ENCODE measurements around the gene DYRK1B. TPM values are rescaled to one million over a fixed set of nuclear protein-coding genes. Genes with fewer than 3 reads are reported as not detected.

DYRK1B gene
- total and polyA plus RNA-seq, 8 donors, result 6.2 to 20.6 (median 8.3) TPM

- Histone ChIP-seq H3K4me1 (no peaks in the 10 kb centered on the region), H3K9me3 (no peaks in the 10 kb centered on the region), H3K27me3 (peaks cover 0 to 3% (median 0%) of the 10 kb centered on the region in 4 donors), H3K27ac (no peak overlapping the region), H3K4me3 (peak overlapping the region in 2 of 4 donors; percentile 29 to 46), H3K36me3 (no peaks in the 10 kb centered on the region)
- ATAC-seq, result peak; percentile 96 to 99 (median 99)
- peak; percentile 49 to 88 (median 70) for DNase-seq
- WGBS, 2 donors, result 0 to 1% methylated on average over 17 of the region's 17 CpGs
- FAIRE-seq, result no peak
- peak; percentile 64 to 85 (median 73) for TF ChIP-seq CTCF (IDR thresholded peaks at IDR 0.05)
- intact Hi-C loops (cut with DNase I), result loop anchor here in 1 of 3 donors (5.0 kb wide), 1 partner anchor 49 kb away; no protein-coding TSS in a partner anchor
These were observed 40.9 kb downstream of the DYRK1B start for GRCh38 chr19:39792999-39793546.

GRCh38 chr19:39788244-39788643, 45.7 kb downstream of the DYRK1B start:
- Histone ChIP-seq H3K27me3 (peaks cover 0 to 6% (median 0%) of the 10 kb centered on the region in 4 donors), H3K4me3 (no peak overlapping the region), H3K9me3 (no peaks in the 10 kb centered on the region), H3K27ac (no peak overlapping the region), H3K36me3 (no peaks in the 10 kb centered on the region), H3K4me1 (no peaks in the 10 kb centered on the region)
- no peak for TF ChIP-seq CTCF (IDR thresholded peaks at IDR 0.05)
- no peak for DNase-seq
- no peak for ATAC-seq
- intact Hi-C loops (cut with DNase I), result no loop called here
- FAIRE-seq, result no peak

GRCh38 chr19:39780894-39781293, 53.1 kb downstream of the DYRK1B start:
- peaks cover 0 to 3% (median 0%) of the 10 kb centered on the region in 4 donors for H3K27me3 ChIP-seq
- no peaks in the 10 kb centered on the region for H3K9me3 ChIP-seq
- H3K4me1 ChIP-seq, result no peaks in the 10 kb centered on the region
- WGBS, 2 donors, result 77 to 89% methylated on average over 3 of the region's 3 CpGs
- ATAC-seq (no peak), DNase-seq (no peak), FAIRE-seq (no peak)
- intact Hi-C loops (cut with DNase I), result no loop called here
- no peak overlapping the region for H3K4me3 ChIP-seq
- H3K27ac ChIP-seq, result no peak overlapping the region
- TF ChIP-seq CTCF (IDR thresholded peaks at IDR 0.05), result no peak
- no peaks in the 10 kb centered on the region for H3K36me3 ChIP-seq

GRCh38 chr19:39778763-39779162, 55.2 kb downstream of the DYRK1B start, which contains the start of gene LEUTX:
Gene LEUTX, plus strand, starts transcription at chr19:39778854. Its CDS starts 67 bp downstream, at chr19:39778921.
- Histone ChIP-seq H3K27me3 (peaks cover 0 to 3% (median 0%) of the 10 kb centered on the region in 4 donors), H3K9me3 (no peaks in the 10 kb centered on the region), H3K27ac (no peak within 1 kb of the TSS), H3K36me3 (no peaks in the 10 kb centered on the region), H3K4me1 (no peaks in the 10 kb centered on the region), H3K4me3 (no peak within 1 kb of the TSS)
- DNase-seq (no peak), ATAC-seq (no peak), FAIRE-seq (no peak)
- WGBS, 2 donors, result 64 to 80% methylated on average over 4 of the region's 4 CpGs
- intact Hi-C loops (cut with DNase I), result no loop called here
- TF ChIP-seq CTCF (IDR thresholded peaks at IDR 0.05), result no peak

Small RNA genes lying within 50 kb of the gene (microRNA-seq; reads per million reads assigned to microRNA genes)
- gene MIR6719, result 0 reads per million in 2 donors

Other genes starting within 250 kb of the DYRK1B start
- gene LGALS13, start 231.6 kb downstream of the DYRK1B start, total RNA-seq, result not detected
- gene LGALS13, start 231.6 kb downstream of the DYRK1B start, polyA plus RNA-seq, result not detected
- gene LGALS16, start 178.2 kb downstream of the DYRK1B start, total RNA-seq, result not detected
- gene LGALS16, start 178.2 kb downstream of the DYRK1B start, polyA plus RNA-seq, result not detected
- gene LGALS14, start 129.7 kb downstream of the DYRK1B start, total RNA-seq, result not detected
- gene LGALS14, start 129.7 kb downstream of the DYRK1B start, polyA plus RNA-seq, result not detected
- gene CLC, start 96.1 kb downstream of the DYRK1B start, total RNA-seq, result 1 to 10 TPM in 1 of 6 donors, under 1 TPM in 1, not detected in 4; 0.47 to 1.4 TPM
- not detected for gene CLC, start 96.1 kb downstream of the DYRK1B start, polyA plus RNA-seq
- not detected for gene LEUTX, start 55.3 kb downstream of the DYRK1B start, total RNA-seq
- not detected for gene LEUTX, start 55.3 kb downstream of the DYRK1B start, polyA plus RNA-seq
- 100 to 1,000 TPM in 5 of 6 donors, 10 to 100 TPM in 1; 86.4 to 166 (median 109) TPM for gene FBL, start 12.2 kb upstream of the DYRK1B start, total RNA-seq
- 100 to 1,000 TPM in 1 of 2 donors, 10 to 100 TPM in 1; 96.4 to 131 TPM for gene FBL, start 12.2 kb upstream of the DYRK1B start, polyA plus RNA-seq
- 100 to 1,000 TPM in 1 of 6 donors, 10 to 100 TPM in 4, 1 to 10 TPM in 1; 9.2 to 118 (median 47.5) TPM for gene FCGBP, start 100.5 kb upstream of the DYRK1B start, total RNA-seq
- gene FCGBP, start 100.5 kb upstream of the DYRK1B start, polyA plus RNA-seq, result 1 to 10 TPM; 1.4 to 7.5 TPM
- gene PSMC4, start 137.0 kb upstream of the DYRK1B start, total RNA-seq, result 10 to 100 TPM; 14.4 to 38.0 (median 28.2) TPM
- gene PSMC4, start 137.0 kb upstream of the DYRK1B start, polyA plus RNA-seq, result 10 to 100 TPM; 40.4 to 45.2 TPM
- gene ZNF546, start 162.9 kb upstream of the DYRK1B start, total RNA-seq, result 1 to 10 TPM; 1.9 to 5.9 (median 3.6) TPM
- gene ZNF546, start 162.9 kb upstream of the DYRK1B start, polyA plus RNA-seq, result 1 to 10 TPM; 1.2 to 2.6 TPM
- 10 to 100 TPM in 2 of 6 donors, 1 to 10 TPM in 4; 6.2 to 14.9 (median 8.6) TPM for gene ZNF780B, start 222.1 kb upstream of the DYRK1B start, total RNA-seq
- 1 to 10 TPM; 4.4 to 8.3 TPM for gene ZNF780B, start 222.1 kb upstream of the DYRK1B start, polyA plus RNA-seq